ENCODE results near the gene RPS6KC1.
"Not testable (repeated sequence)": the region's sequence is repeated elsewhere in the genome, so short reads cannot be mapped to it uniquely, and the experiment has no call there.

RPS6KC1 gene

GRCh38 chr1:213292614-213293013 lies 241.6 kb downstream of the RPS6KC1 start:
- DNase-seq: no peak

- no peak for DNase-seq
Observed at GRCh38 chr1:213295860-213296259, 244.8 kb downstream of the RPS6KC1 start.

- DNase-seq: no peak
Observed at GRCh38 chr1:213296558-213296957, 245.5 kb downstream of the RPS6KC1 start.

- DNase-seq: no peak
Observed at GRCh38 chr1:213297021-213297420, 246.0 kb downstream of the RPS6KC1 start.

- no peak for DNase-seq
Observed at GRCh38 chr1:213300433-213300832, 249.4 kb downstream of the RPS6KC1 start.

- not testable (repeated sequence) for DNase-seq
Observed at GRCh38 chr1:213301524-213301923, 250.5 kb downstream of the RPS6KC1 start.

- DNase-seq: no peak
Observed at GRCh38 chr1:213303286-213303685, 252.2 kb downstream of the RPS6KC1 start.

- no peak for DNase-seq
Observed at GRCh38 chr1:213315571-213315970, 264.5 kb downstream of the RPS6KC1 start.

- DNase-seq: not testable (repeated sequence)
Observed at GRCh38 chr1:213318458-213318857, 267.4 kb downstream of the RPS6KC1 start.

GRCh38 chr1:213320191-213320870 lies 269.3 kb downstream of the RPS6KC1 start:
- DNase-seq: no peak

Data from activated gamma-delta T cell (primary cell).